B cell (primary cell): ENCODE measurements around the gene RNU1-4.
"Not testable (repeated sequence)": the region's sequence is repeated elsewhere in the genome, so short reads cannot be mapped to it uniquely, and the experiment has no call there.

Experiments
- CTCF ChIP-seq: fragments of 200-600 bp; IDR thresholded peaks from one replicate; pipeline ENCODE4 v1.8.0; 2022; ENCODE audit warnings: antibody characterized with exemption, mild to moderate bottlenecking
- EZH2 ChIP-seq: IDR thresholded peaks from 2 replicates; pipeline ENCODE4 v1.6.1; 2012; ENCODE audit warnings: borderline replicate concordance, low read depth, mild to moderate bottlenecking, moderate library complexity, low read length; ENCODE audit not compliant: insufficient read depth, poor library complexity, severe bottlenecking

DNA sequence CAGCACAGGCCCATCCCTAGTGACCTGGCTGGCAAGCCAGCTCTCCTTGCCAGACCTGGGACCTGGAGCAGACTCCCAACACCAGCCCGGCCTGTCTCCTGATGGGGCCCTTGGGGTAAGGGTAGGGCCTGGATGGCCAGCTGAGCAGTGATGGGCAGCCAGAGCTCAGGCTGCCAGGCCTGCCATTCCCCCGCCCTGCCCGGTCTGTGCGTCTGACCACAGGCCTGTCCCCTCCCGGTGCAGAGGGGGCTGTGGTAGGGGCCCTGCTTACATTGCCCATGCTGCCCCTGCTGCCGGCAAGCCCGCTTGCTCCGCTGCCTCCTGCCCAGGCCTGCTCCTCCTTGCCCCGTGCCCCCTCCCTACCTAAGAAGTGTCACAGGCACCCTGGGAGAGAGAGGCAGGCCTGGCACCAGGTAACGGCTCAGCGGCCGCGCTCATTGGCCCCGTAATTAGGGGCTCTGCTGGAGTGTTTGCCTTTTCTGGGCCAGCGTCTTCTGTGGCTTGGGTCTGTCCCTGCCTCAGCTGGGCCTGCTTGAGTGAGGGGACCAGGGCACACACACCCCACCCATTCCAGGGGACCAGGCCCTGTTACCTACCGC, 35.7 kb upstream of the RNU1-4 start:
- not testable (repeated sequence) for TF ChIP-seq CTCF, EZH2
